Neural progenitor cell (in vitro differentiated cells): ENCODE data around the gene HHATL. TPM values are rescaled to one million over a fixed set of nuclear protein-coding genes. Genes with fewer than 3 reads are reported as not detected.

ENCODE experiments used
- DNase-seq: peaks from one replicate; pipeline ENCODE4 v3.0.0-alpha.2; 2016; ENCODE audit warnings: low spot score
- H2AFZ ChIP-seq: fragments of 200-600 bp; sonication (generic); replicated peaks from 2 replicates; pipeline ENCODE4 v1.6.1; 2016; ENCODE audit warnings: antibody characterized with exemption
- H3F3A ChIP-seq: fragments of 200-600 bp; sonication (generic); 2 replicates; pipeline ENCODE4 v1.6.1; 2016; ENCODE audit warnings: antibody characterized with exemption, low read depth
- H3K27ac ChIP-seq: fragments of 200-600 bp; sonication (generic); 2 replicates; pipeline ENCODE4 v1.5.1; 2016; ENCODE audit warnings: mild to moderate bottlenecking
- H3K27me3 ChIP-seq: fragments of 200-600 bp; sonication (generic); 2 replicates; pipeline ENCODE4 v1.6.1; 2016; ENCODE audit warnings: mild to moderate bottlenecking, moderate library complexity
- H3K36me3 ChIP-seq: fragments of 200-600 bp; sonication (generic); 2 replicates; pipeline ENCODE4 v1.5.1; 2016
- H3K4me1 ChIP-seq: fragments of 200-600 bp; sonication (generic); 2 replicates; pipeline ENCODE4 v1.6.1; 2016; ENCODE audit warnings: mixed run types
- H3K4me2 ChIP-seq: fragments of 200-600 bp; sonication (generic); 2 replicates; pipeline ENCODE4 v1.6.1; 2016
- H3K4me3 ChIP-seq: fragments of 200-600 bp; sonication (generic); 2 replicates; pipeline ENCODE4 v1.5.1; 2016
- H3K79me2 ChIP-seq: fragments of 200-600 bp; sonication (generic); 2 replicates; pipeline ENCODE4 v1.6.1; 2016; ENCODE audit warnings: low read depth
- H3K9ac ChIP-seq: fragments of 200-600 bp; sonication (generic); 2 replicates; pipeline ENCODE4 v1.6.1; 2016
- H3K9me3 ChIP-seq: fragments of 200-600 bp; sonication (generic); 2 replicates; pipeline ENCODE4 v1.5.1; 2016; ENCODE audit warnings: low read depth
- H4K20me1 ChIP-seq: fragments of 200-600 bp; sonication (generic); 2 replicates; pipeline ENCODE4 v1.6.1; 2016; ENCODE audit warnings: low read depth
- H3K27ac Mint-ChIP-seq: 3 replicates; pipeline ENCODE4 v1.8.0; 2021; ENCODE audit warnings: mixed read lengths
- H3K27me3 Mint-ChIP-seq: 2 replicates; pipeline ENCODE4 v1.8.0; 2022; ENCODE audit warnings: low read depth, mild to moderate bottlenecking, inconsistent platforms, moderate library complexity, mixed read lengths; ENCODE audit not compliant: insufficient read depth
- H3K36me3 Mint-ChIP-seq: 3 replicates; pipeline ENCODE4 v1.8.0; 2021; ENCODE audit warnings: mixed read lengths
- H3K4me1 Mint-ChIP-seq: 3 replicates; pipeline ENCODE4 v1.8.0; 2021; ENCODE audit warnings: mixed read lengths
- H3K4me3 Mint-ChIP-seq: 3 replicates; pipeline ENCODE4 v1.8.0; 2021; ENCODE audit warnings: mild to moderate bottlenecking, moderate library complexity, mixed read lengths
- H3K9me3 Mint-ChIP-seq: 3 replicates; pipeline ENCODE4 v1.8.0; 2020; ENCODE audit warnings: mixed read lengths
- EZH2 ChIP-seq: fragments of 200-600 bp; sonication (generic); IDR thresholded peaks from 2 replicates; pipeline ENCODE4 v1.6.1; 2017; ENCODE audit warnings: antibody characterized with exemption, mild to moderate bottlenecking, moderate library complexity
- EZH2phosphoT487 ChIP-seq: fragments of 200-600 bp; sonication (generic); IDR thresholded peaks from 2 replicates; pipeline ENCODE4 v1.6.1; 2017; ENCODE audit warnings: antibody characterized with exemption
- total RNA-seq: library from RNA; depleted of rRNA; stranded (reverse); fragments of >200 nt; gene quantifications from 2 replicates; pipeline ENCODE4 v1.2.3, GENCODE V29; 2015; ENCODE audit warnings: low replicate concordance
- TF ChIP-seq, protein P1 (sequence below): fragments of 200-600 bp; sonication (generic); IDR thresholded peaks from 2 replicates; pipeline ENCODE4 v1.5.1; 2017; ENCODE audit warnings: antibody characterized with exemption, mild to moderate bottlenecking

The HHATL gene
- total RNA-seq, 1 donor from 2014 or later, result not detected

DNA sequence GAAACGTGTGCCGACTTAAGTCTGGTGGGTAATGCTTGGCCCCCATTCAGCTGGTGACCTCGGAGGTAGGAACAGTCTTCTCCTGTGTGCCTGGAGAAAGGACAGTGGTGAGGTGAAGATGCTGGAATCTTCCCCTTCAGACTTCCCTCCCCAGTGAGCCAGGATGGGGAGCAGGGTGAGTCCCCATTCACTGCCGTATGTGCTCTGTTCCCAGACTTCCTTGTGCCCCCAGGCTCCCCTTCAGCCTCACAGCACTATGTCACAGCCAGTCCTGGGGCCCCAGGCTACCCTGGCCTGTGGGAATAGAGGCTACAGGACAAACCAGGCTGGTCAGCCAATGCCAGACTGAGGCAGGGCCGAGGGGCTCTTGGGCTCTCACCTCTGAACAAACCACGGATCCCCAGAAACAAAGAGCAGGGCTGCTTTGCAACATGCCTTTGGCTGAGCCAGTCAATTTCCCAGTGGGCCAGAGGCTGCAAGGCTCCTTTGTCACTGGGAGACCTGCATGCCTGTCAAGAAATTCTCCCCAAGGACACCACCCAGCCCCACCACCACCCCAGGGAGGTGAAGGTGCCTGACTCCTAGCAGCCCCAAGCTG lies 31.8 kb upstream of the HHATL start:
- DNase-seq, result no peak
- Histone ChIP-seq H3K27me3 (no peaks in the 10 kb centered on the region), H3K27ac (no peak overlapping the region), H3K4me3 (no peak overlapping the region), H3K4me2 (no peak overlapping the region), H3F3A (no peaks in the 10 kb centered on the region), H3K4me1 (peaks cover 18% of the 10 kb centered on the region), H3K79me2 (no peaks in the 10 kb centered on the region), H3K36me3 (no peaks in the 10 kb centered on the region), H4K20me1 (no peaks in the 10 kb centered on the region), H2AFZ (no peak overlapping the region), H3K9me3 (no peaks in the 10 kb centered on the region), H3K9ac (no peak overlapping the region)
- Mint-ChIP-seq H3K4me3 (no peak overlapping the region), H3K4me1 (peaks cover 16% of the 10 kb centered on the region), H3K27ac (no peak overlapping the region), H3K27me3 (peaks cover 4% of the 10 kb centered on the region), H3K9me3 (peaks cover 3% of the 10 kb centered on the region), H3K36me3 (no peaks in the 10 kb centered on the region)
- TF ChIP-seq, protein P1, sequence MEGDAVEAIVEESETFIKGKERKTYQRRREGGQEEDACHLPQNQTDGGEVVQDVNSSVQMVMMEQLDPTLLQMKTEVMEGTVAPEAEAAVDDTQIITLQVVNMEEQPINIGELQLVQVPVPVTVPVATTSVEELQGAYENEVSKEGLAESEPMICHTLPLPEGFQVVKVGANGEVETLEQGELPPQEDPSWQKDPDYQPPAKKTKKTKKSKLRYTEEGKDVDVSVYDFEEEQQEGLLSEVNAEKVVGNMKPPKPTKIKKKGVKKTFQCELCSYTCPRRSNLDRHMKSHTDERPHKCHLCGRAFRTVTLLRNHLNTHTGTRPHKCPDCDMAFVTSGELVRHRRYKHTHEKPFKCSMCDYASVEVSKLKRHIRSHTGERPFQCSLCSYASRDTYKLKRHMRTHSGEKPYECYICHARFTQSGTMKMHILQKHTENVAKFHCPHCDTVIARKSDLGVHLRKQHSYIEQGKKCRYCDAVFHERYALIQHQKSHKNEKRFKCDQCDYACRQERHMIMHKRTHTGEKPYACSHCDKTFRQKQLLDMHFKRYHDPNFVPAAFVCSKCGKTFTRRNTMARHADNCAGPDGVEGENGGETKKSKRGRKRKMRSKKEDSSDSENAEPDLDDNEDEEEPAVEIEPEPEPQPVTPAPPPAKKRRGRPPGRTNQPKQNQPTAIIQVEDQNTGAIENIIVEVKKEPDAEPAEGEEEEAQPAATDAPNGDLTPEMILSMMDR, result no peak
- TF ChIP-seq EZH2phosphoT487 (no peak), EZH2 (no peak)

DNA sequence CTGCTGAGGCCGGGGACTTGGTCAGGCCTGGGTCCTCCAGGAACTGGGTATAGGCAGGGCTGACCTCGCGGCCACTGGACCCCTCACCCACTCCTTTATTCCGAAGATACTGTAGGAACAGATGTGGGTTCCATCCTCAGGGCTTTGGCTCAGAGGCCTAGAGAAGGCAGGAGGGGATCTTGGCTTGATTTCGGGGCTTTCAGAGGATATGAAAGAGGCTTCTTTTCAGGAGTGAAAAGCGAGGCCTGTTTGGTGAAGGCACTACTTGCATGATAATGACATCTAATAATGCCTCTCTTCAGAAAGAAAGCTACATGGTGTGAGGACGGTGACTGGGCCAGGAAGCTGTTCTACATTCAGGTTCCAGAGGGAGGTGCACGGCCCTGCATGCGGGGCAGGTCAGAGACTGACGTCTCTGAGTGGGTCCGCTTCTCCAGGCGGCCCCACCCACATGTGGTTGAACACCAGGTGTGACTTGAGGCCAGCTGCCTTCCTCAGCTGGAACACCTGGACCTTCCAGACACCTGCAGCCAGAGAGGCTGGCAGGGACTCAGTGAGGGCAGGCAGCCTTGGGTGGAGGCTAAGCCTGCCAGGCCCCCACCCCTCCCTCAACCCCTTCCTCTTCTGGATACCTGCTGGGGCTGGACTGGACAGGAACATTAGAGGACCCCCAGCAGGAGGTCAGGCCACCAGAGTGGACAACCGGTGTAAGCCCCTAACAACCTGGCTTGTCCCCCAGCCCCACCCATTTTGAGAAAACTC lies 31.1 kb upstream of the HHATL start:
- Histone ChIP-seq H3K36me3 (no peaks in the 10 kb centered on the region), H3K4me1 (peaks cover 18% of the 10 kb centered on the region), H3K4me3 (no peak overlapping the region), H3K79me2 (no peaks in the 10 kb centered on the region), H3K9me3 (no peaks in the 10 kb centered on the region), H3K4me2 (no peak overlapping the region), H3K27ac (no peak overlapping the region), H3K9ac (no peak overlapping the region), H4K20me1 (no peaks in the 10 kb centered on the region), H3F3A (no peaks in the 10 kb centered on the region), H2AFZ (peak overlapping the region; percentile 42), H3K27me3 (no peaks in the 10 kb centered on the region)
- TF ChIP-seq, protein P1, result no peak
- no peak for TF ChIP-seq EZH2phosphoT487
- TF ChIP-seq EZH2, result no peak
- Mint-ChIP-seq H3K27me3 (peaks cover 4% of the 10 kb centered on the region), H3K36me3 (no peaks in the 10 kb centered on the region), H3K9me3 (peaks cover 2% of the 10 kb centered on the region), H3K4me3 (no peak overlapping the region), H3K4me1 (peaks cover 16% of the 10 kb centered on the region), H3K27ac (no peak overlapping the region)
- DNase-seq, result no peak

DNA sequence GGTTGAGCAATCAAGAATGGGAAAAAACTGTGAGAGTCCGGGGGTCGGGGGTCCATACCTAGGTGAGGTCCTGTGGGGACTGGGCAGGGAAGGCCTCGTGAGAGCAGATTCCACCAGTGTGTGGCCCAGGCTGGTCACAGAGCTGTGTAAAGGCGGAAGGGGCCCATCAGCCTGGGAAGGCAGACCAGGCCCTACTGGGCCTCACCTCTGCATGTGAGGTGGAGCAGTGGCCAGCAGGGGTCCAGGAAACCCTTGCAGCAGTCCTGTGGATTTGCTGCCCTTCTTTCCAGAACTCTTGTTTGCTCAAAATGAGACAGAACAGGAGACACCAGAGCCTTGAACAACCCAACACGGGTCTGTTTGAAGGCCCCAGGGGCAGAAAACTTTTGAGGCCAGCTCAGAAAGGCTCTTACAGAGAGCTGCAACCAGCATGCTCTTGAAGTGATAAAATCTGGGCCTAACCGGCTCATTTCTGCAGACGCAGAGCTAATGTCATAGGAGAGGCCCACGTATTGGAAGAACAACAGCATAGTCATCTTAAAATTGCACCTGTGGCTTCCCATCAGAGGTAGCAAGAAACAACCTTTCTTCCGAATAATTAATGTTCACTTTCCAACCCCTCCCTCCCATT lies 30.3 kb upstream of the HHATL start:
- H4K20me1 ChIP-seq, result no peaks in the 10 kb centered on the region
- H3F3A ChIP-seq, result no peaks in the 10 kb centered on the region
- H3K9me3 Mint-ChIP-seq, result no peaks in the 10 kb centered on the region
- TF ChIP-seq EZH2phosphoT487 (no peak), EZH2 (no peak)
- TF ChIP-seq, protein P1, result no peak
- peaks cover 18% of the 10 kb centered on the region for H3K4me1 ChIP-seq
- H3K4me3 ChIP-seq, result no peak overlapping the region
- H3K27ac Mint-ChIP-seq, result no peak overlapping the region
- H3K4me3 Mint-ChIP-seq, result no peak overlapping the region
- H3K9ac ChIP-seq, result no peak overlapping the region
- H3K4me1 Mint-ChIP-seq, result peaks cover 16% of the 10 kb centered on the region
- H3K36me3 ChIP-seq, result no peaks in the 10 kb centered on the region
- H3K27me3 ChIP-seq, result no peaks in the 10 kb centered on the region
- no peaks in the 10 kb centered on the region for H3K9me3 ChIP-seq
- H3K27ac ChIP-seq, result no peak overlapping the region
- H3K79me2 ChIP-seq, result no peaks in the 10 kb centered on the region
- H3K4me2 ChIP-seq, result no peak overlapping the region
- H2AFZ ChIP-seq, result peak overlapping the region; percentile 42
- peaks cover 4% of the 10 kb centered on the region for H3K27me3 Mint-ChIP-seq
- no peak for DNase-seq
- no peaks in the 10 kb centered on the region for H3K36me3 Mint-ChIP-seq
